ENCODE measurements around the gene SPAG6.
A peak's percentile ranks its signal among the peaks of the same experiment; 100 is the strongest.

SPAG6 gene

GRCh38 chr10:22444219-22444788 is 99.0 kb downstream of the SPAG6 start:
- FAIRE-seq (peak; percentile 84), DNase-seq (ENCODE audit: insufficient read length, low spot score) (no peak)
- TF ChIP-seq POLR2AphosphoS5 (IDR thresholded peaks at IDR 0.05; ENCODE audit: low read depth, low read length) (no peak), SPI1 (IDR thresholded peaks at IDR 0.05; ENCODE audit: low read depth, low read length) (no peak), PAX5 (IDR thresholded peaks at IDR 0.05; ENCODE audit: insufficient read depth, low read length, severe bottlenecking) (no peak), POLR2A (IDR thresholded peaks at IDR 0.05; ENCODE audit: low read depth, low read length) (no peak), TAF1 (IDR thresholded peaks at IDR 0.05; ENCODE audit: low read depth, low read length) (no peak), POU2F2 (IDR thresholded peaks at IDR 0.05; ENCODE audit: low read depth, low read length) (no peak)

- no peak for TF ChIP-seq POLR2A (IDR thresholded peaks at IDR 0.05; ENCODE audit: low read depth, low read length)
- no peak for TF ChIP-seq TAF1 (IDR thresholded peaks at IDR 0.05; ENCODE audit: low read depth, low read length)
- no peak for TF ChIP-seq PAX5 (IDR thresholded peaks at IDR 0.05; ENCODE audit: insufficient read depth, low read length, severe bottlenecking)
- no peak for TF ChIP-seq POU2F2 (IDR thresholded peaks at IDR 0.05; ENCODE audit: low read depth, low read length)
- TF ChIP-seq SPI1 (IDR thresholded peaks at IDR 0.05; ENCODE audit: low read depth, low read length): no peak
- DNase-seq (ENCODE audit: insufficient read length, low spot score) (no peak), FAIRE-seq (peak; percentile 31)
Measured at GRCh38 chr10:22445495-22445894, 100.2 kb downstream of the SPAG6 start.

- DNase-seq (ENCODE audit: insufficient read length, low spot score) (no peak), FAIRE-seq (no peak)
- TF ChIP-seq TAF1 (IDR thresholded peaks at IDR 0.05; ENCODE audit: low read depth, low read length) (no peak), POU2F2 (IDR thresholded peaks at IDR 0.05; ENCODE audit: low read depth, low read length) (no peak), SPI1 (IDR thresholded peaks at IDR 0.05; ENCODE audit: low read depth, low read length) (no peak), POLR2A (IDR thresholded peaks at IDR 0.05; ENCODE audit: low read depth, low read length) (no peak), POLR2AphosphoS5 (IDR thresholded peaks at IDR 0.05; ENCODE audit: low read depth, low read length) (no peak), PAX5 (IDR thresholded peaks at IDR 0.05; ENCODE audit: insufficient read depth, low read length, severe bottlenecking) (no peak)
Measured at GRCh38 chr10:22447068-22447467, 101.8 kb downstream of the SPAG6 start.

DNA sequence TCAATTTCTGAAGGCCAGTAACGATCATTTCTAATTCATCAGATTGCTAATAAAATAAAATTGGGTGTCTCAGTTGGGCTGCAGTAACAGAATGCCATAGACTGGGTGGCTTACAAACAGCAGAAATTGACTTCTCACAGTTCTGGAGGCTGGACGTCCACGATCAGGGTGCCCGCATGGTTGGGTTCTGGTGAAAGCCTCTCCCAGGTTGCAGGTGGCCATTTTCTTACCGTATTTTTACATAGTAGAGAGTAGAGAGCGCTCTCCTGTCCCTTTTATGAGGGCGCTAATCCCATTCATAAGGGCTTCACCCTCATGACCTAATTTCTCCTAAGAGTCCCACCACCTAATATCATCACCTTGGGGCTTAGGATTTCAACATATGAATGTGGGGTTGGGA is 106.0 kb downstream of the SPAG6 start:
- no peak for FAIRE-seq
- TF ChIP-seq TAF1 (IDR thresholded peaks at IDR 0.05; ENCODE audit: low read depth, low read length): no peak
- no peak for DNase-seq (ENCODE audit: insufficient read length, low spot score)

- TF ChIP-seq POLR2AphosphoS5 (IDR thresholded peaks at IDR 0.05; ENCODE audit: low read depth, low read length): no peak
- no peak for TF ChIP-seq POLR2A (IDR thresholded peaks at IDR 0.05; ENCODE audit: low read depth, low read length)
- no peak for TF ChIP-seq TAF1 (IDR thresholded peaks at IDR 0.05; ENCODE audit: low read depth, low read length)
- TF ChIP-seq POU2F2 (IDR thresholded peaks at IDR 0.05; ENCODE audit: low read depth, low read length): no peak
- no peak for TF ChIP-seq SPI1 (IDR thresholded peaks at IDR 0.05; ENCODE audit: low read depth, low read length)
- no peak for TF ChIP-seq PAX5 (IDR thresholded peaks at IDR 0.05; ENCODE audit: insufficient read depth, low read length, severe bottlenecking)
- DNase-seq (ENCODE audit: insufficient read length, low spot score): no peak
- FAIRE-seq: no peak
Measured at GRCh38 chr10:22453320-22453719, 108.0 kb downstream of the SPAG6 start.

DNA sequence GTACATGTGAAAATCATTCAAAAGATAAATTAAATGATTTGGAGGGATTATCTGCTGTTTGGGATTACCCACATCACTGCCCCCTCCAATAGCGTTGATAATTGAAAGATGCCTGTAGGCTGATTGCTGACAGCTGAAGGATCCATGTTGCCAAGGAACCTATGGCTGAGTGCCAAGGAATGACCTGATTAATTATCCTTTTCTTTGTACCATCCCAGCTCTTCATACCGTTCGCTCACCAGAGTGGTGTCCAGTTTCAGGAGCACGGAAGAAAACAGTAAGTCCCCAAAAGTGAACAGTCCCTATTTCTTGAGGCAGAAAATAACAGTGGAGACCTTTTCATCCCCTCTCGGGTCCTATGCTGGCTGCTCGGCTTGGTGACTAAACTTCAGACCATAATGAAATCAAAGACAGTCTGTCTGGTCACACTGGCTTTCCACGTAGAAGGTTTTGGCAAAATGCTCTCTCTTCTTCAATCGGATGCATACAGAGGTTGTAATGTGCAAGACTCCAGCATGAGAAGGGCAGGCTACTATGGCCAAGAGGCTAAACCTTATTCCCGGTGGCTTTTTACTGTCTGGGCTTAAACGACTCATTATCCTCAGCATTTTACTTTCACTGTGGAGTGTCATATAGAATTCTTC is 108.8 kb downstream of the SPAG6 start:
- FAIRE-seq (no peak), DNase-seq (ENCODE audit: insufficient read length, low spot score) (no peak)
- no peak for TF ChIP-seq TAF1 (IDR thresholded peaks at IDR 0.05; ENCODE audit: low read depth, low read length)
- no peak for TF ChIP-seq SPI1 (IDR thresholded peaks at IDR 0.05; ENCODE audit: low read depth, low read length)
- TF ChIP-seq POLR2AphosphoS5 (IDR thresholded peaks at IDR 0.05; ENCODE audit: low read depth, low read length): no peak
- TF ChIP-seq POU2F2 (IDR thresholded peaks at IDR 0.05; ENCODE audit: low read depth, low read length): no peak
- TF ChIP-seq POLR2A (IDR thresholded peaks at IDR 0.05; ENCODE audit: low read depth, low read length): no peak

GRCh38 chr10:22454634-22455033 is 109.3 kb downstream of the SPAG6 start:
- FAIRE-seq (peak; percentile 31), DNase-seq (ENCODE audit: insufficient read length, low spot score) (no peak)
- TF ChIP-seq TAF1 (IDR thresholded peaks at IDR 0.05; ENCODE audit: low read depth, low read length) (no peak), PAX5 (IDR thresholded peaks at IDR 0.05; ENCODE audit: insufficient read depth, low read length, severe bottlenecking) (no peak), POLR2A (IDR thresholded peaks at IDR 0.05; ENCODE audit: low read depth, low read length) (no peak), SPI1 (IDR thresholded peaks at IDR 0.05; ENCODE audit: low read depth, low read length) (no peak), POLR2AphosphoS5 (IDR thresholded peaks at IDR 0.05; ENCODE audit: low read depth, low read length) (no peak), POU2F2 (IDR thresholded peaks at IDR 0.05; ENCODE audit: low read depth, low read length) (no peak)

GRCh38 chr10:22455068-22455857 is 110.0 kb downstream of the SPAG6 start:
- no peak for DNase-seq (ENCODE audit: insufficient read length, low spot score)
- FAIRE-seq: no peak
- TF ChIP-seq TAF1 (IDR thresholded peaks at IDR 0.05; ENCODE audit: low read depth, low read length): no peak

- FAIRE-seq (no peak), DNase-seq (ENCODE audit: insufficient read length, low spot score) (no peak)
- no peak for TF ChIP-seq POLR2A (IDR thresholded peaks at IDR 0.05; ENCODE audit: low read depth, low read length)
- TF ChIP-seq PAX5 (IDR thresholded peaks at IDR 0.05; ENCODE audit: insufficient read depth, low read length, severe bottlenecking): no peak
- no peak for TF ChIP-seq POU2F2 (IDR thresholded peaks at IDR 0.05; ENCODE audit: low read depth, low read length)
- no peak for TF ChIP-seq TAF1 (IDR thresholded peaks at IDR 0.05; ENCODE audit: low read depth, low read length)
Measured at GRCh38 chr10:22456486-22456885, 111.2 kb downstream of the SPAG6 start.

All from GM12891 (cell line).